GM11168 (cell line): ENCODE results near the gene BCORL1.

ENCODE experiments used
- in situ Hi-C: fragments of 300-500 bp; cut with MboI; formaldehyde crosslinking; loops from one replicate; pipeline ENCODE4 v1.12.0; 2022; ENCODE audit warnings: low sequenced_read_pairs; ENCODE audit not compliant: unreplicated experiment

BCORL1 gene

GRCh38 chrX:130055899-130056298, 73.5 kb downstream of the BCORL1 start:
- in situ Hi-C loops, result loop anchor here (25.0 kb wide), 1 partner anchor 444 kb away; no protein-coding TSS in a partner anchor

GRCh38 chrX:130057209-130057608, 74.8 kb downstream of the BCORL1 start:
- in situ Hi-C loops, result loop anchor here (25.0 kb wide), 1 partner anchor 445 kb away; no protein-coding TSS in a partner anchor

DNA sequence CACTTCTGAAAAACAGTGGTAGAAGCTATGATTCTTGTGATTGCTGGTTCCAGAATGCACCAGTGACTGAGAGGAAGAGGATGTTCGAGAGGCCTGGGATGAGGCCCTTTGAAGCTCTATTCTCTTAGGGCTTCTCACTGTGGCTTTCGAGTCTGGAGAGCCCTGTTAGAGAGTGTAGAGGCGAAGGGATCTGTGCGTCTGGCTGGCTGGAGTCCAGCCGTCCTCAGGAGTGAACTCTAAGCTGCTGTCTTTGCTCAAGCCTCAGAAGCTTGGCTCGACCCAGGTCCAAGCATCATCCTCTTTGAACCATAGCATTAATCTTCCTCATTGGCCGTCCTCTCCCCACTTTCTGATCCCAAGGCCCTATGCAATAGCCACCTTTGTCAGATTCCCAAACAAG, 76.2 kb downstream of the BCORL1 start:
- in situ Hi-C loops, result loop anchor here (25.0 kb wide), 1 partner anchor 446 kb away; no protein-coding TSS in a partner anchor

DNA sequence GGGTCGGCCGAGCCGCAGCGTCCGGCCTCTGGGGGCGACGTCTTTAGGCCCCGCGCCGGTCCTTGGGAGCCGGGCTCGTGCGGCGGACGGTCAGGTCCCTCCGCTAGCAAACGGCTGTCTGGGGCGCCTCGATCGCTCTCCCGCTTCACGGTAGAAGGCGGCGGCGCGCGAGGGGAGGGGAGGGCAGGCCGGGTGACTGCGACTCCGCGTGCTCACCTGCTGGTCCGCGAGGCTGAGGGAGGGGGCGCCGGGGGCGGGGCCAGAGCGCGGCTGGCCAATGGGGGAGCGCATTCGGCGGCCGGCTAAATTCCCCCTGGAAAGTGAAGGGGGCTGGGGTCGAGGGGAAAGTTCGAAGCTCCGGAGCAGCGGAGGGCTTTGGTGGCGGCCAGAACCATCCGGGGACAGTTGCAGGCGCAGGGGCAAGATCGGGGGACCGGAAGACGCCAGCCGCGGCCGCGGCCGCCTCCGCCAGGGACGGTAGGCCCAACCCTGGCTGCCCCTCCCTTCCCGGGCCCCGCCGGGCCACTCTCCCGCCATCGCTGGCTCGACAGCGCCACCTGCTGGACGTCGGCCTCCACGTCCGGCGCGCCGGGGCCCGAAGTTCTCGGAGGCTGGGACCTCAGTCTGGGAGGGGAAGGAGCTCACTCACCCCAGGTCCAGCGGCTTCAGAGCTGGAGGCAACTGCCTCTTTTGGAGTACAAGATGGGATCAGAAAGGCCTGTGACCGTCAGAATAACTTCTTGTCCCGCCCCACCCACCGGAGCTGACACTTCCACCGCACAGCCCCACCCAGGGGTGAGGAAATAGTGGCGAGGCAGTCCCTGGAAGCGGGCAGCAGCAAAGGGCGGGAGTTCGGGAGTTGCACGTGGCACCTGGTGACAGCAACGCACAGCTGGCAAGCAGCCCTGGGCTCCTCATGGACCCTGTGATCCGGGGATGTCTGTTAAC, 78.0 kb downstream of the BCORL1 start:
- in situ Hi-C loops, result loop anchor here (25.0 kb wide), 1 partner anchor 448 kb away; no protein-coding TSS in a partner anchor

DNA sequence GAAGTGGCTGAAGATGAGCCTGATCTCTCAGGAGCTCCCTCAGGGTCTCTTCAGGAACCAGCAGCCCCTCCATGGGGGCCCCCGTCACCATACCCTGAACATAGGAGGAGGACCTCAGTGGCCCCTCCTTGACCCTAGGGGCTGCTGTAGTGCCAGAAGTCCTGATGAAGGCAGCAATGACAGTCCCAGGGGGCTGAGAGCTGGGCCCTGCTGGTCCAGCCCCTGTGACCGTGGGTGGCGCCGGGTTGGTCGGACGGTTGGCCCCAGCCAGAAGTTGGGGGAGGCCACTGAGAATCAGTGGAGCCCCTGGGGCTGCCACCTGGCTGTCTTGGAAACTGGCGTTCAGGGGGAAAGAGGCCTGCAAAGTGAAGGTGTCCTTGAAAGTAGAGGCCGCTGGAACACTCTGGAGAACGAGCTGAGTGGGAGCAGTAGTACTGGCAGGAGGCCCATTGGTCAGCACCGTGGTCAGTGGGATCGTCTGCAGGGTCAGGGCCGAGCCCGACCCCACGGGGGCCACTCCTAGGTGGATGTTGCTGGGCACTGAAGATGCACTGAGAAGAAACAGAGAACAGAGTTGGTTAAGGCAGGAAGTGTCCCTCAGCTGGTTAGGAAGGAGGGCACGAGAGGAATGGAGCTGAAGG, 84.7 kb downstream of the BCORL1 start:
- in situ Hi-C loops, result loop anchor here (25.0 kb wide), 1 partner anchor 455 kb away; no protein-coding TSS in a partner anchor

DNA sequence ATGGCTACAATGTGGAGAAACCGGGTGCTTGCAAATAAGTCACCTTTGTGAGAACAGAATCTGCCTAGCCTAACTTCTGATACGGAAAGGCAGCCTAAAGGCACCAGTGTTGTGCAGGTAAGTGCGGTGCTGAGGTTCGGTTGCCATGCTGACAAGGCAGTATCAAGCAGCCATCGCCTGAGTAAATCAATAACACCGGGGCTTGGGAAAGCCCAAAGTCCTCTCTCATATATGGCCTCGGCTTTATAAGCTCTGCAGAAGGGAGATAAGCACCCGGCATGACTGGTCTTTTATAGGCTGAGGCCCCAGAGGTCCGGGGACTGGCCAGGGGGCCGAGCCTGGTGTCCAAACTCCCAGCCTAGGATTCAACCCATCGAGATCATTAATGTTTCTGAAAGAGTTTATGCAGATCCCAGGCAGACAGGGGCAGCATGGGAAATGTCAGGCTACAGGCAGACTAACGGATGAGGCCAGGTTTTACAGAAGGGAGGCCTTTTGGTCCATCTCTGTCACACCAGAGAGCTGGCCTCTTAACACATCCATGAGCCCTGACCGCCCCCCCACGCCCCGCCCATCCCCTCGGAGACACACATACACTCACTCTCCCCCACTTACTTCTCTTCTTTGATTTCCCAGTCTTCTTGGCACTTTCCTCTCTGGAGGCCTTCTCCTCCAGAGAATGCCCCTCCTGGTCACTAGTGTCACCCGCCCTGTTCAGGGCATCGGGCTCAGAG, 89.3 kb downstream of the BCORL1 start:
- in situ Hi-C loops, result loop anchor here (10.0 to 25.0 kb wide), 3 partner anchors 53 to 459 kb away; no protein-coding TSS in a partner anchor

DNA sequence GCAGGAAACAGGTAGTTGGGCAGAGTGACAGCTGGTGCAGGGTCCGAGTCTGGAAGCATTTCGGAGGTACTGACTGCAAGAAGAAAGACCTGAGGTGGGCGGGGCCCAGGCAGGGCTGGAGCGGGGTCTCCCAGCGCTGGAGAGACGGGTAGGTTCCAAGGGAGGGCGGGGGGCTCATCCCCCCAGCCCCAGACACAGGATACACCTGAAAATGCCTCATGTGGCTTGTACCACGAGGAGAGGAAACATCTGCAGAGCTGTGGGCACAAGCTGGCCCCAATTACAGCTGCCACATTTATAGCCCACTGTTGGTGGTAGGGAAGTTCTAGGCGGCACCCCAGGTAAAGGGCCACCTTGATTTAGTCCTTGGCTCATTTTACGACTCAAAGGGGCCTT, 89.9 kb downstream of the BCORL1 start:
- in situ Hi-C loops, result loop anchor here (10.0 to 25.0 kb wide), 3 partner anchors 52 to 460 kb away; no protein-coding TSS in a partner anchor

GRCh38 chrX:130075777-130076176, 93.3 kb downstream of the BCORL1 start:
- in situ Hi-C loops, result loop anchor here (10.0 kb wide), 2 partner anchors 49 to 119 kb away; no protein-coding TSS in a partner anchor

- in situ Hi-C loops, result loop anchor here (10.0 kb wide), 2 partner anchors 45 to 115 kb away; no protein-coding TSS in a partner anchor
Measured at GRCh38 chrX:130079824-130080406, 97.5 kb downstream of the BCORL1 start.

DNA sequence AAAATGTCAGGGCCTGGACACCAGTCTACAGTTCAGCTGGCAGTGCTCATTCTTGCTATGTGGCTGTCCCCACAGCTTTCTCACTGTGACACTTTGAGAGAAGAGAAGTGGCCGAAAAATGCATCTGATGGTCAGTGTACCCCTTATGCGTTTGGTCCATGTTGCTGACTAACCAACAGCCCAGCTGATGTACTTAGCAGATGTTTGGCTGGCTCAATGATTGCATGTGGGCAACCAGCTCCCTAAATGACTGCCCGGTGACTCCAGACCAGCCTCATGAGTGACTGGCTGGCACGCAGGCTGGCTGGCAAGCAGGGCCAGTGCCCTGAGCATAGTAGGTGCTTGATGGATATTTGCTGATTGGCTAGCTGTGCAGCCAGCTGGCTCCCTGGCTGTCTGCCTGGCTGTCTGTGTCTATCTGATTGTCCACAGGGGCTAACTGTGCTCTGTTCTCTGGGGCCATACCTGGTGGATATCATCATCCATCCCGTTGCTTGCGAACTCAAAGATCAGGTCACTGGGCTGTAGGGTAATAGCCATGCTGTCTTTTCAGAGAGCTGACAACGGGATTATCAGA, 98.4 kb downstream of the BCORL1 start:
- in situ Hi-C loops, result no loop called here

DNA sequence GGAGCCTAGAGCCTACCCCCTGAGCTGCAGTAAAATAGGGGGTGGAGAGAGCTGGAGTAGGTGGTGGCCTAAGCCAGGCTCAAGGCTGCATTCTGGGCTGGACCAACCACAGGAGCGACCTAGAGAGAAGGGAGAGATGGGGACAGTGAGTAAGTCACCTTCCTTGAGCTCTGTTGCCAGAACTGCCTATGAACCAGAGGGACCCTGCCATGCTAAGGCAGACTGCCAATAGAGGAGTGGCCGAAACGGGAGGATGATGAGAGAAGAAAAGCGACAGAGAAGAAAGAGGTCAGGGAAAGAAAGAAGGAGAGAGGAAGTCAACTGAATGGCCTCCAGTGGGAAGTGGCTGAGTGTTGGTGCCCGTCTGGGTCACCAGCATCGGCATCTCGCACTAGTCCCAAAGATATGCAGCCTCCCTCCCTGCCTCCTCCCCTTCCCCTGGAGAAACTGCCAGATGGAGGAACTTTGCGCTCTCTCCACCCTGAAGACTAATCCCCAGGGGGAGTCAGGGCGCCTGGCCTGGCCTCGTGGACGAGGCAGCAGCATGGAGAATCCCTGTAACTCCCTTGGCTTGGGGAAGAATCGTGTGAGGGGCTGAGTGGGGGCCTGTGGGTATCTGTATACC, 99.1 kb downstream of the BCORL1 start:
- in situ Hi-C loops, result no loop called here

GRCh38 chrX:130082244-130083106, 100.0 kb downstream of the BCORL1 start:
- in situ Hi-C loops, result no loop called here

- in situ Hi-C loops, result no loop called here
Measured at GRCh38 chrX:130083107-130083490, 100.7 kb downstream of the BCORL1 start.

GRCh38 chrX:130083656-130084382, 101.4 kb downstream of the BCORL1 start:
- in situ Hi-C loops, result no loop called here

GRCh38 chrX:130084631-130085237, 102.3 kb downstream of the BCORL1 start:
- in situ Hi-C loops, result no loop called here

GRCh38 chrX:130085551-130086446, 103.4 kb downstream of the BCORL1 start:
- in situ Hi-C loops, result no loop called here
